SU-DHL-6 (cell line): Measurements from ENCODE around the gene SLC5A10.

ENCODE experiments used
- H2AFZ ChIP-seq: fragments of 200-600 bp; sonication (generic); 2 replicates; pipeline ENCODE4 v1.6.1; 2014; ENCODE audit warnings: low read depth, mild to moderate bottlenecking, moderate library complexity, mixed read lengths, antibody characterized with exemption, low read length; ENCODE audit not compliant: severe bottlenecking
- H3F3A ChIP-seq: fragments of 200-600 bp; shearing (Covaris generic); 2 replicates; pipeline ENCODE4 v1.6.0; 2016; ENCODE audit warnings: antibody characterized with exemption, mild to moderate bottlenecking; ENCODE audit not compliant: insufficient read depth
- H3K27ac ChIP-seq: fragments of 200-600 bp; sonication (generic); 2 replicates; pipeline ENCODE4 v1.5.1; 2016; ENCODE audit warnings: low read depth, mild to moderate bottlenecking, low read length, moderate library complexity, mixed read lengths
- H3K27me3 ChIP-seq: fragments of 200-600 bp; sonication (generic), shearing (Covaris generic); 2 replicates; pipeline ENCODE4 v1.6.0; 2014; ENCODE audit warnings: mild to moderate bottlenecking, low read length
- H3K36me3 ChIP-seq: fragments of 200-600 bp; sonication (generic); 2 replicates; pipeline ENCODE4 v1.6.1; 2014; ENCODE audit warnings: mild to moderate bottlenecking, low read length, mixed read lengths
- H3K4me2 ChIP-seq: fragments of 300-600, 200-600 bp; shearing (Covaris generic), sonication (generic); 2 replicates; pipeline ENCODE4 v1.6.0; 2014; ENCODE audit warnings: low read length, low read depth, mild to moderate bottlenecking; ENCODE audit not compliant: poor library complexity, severe bottlenecking
- H3K4me3 ChIP-seq: fragments of 200-600 bp; sonication (generic); 2 replicates; pipeline ENCODE4 v1.5.1; 2014; ENCODE audit warnings: antibody characterized with exemption, low read length, mild to moderate bottlenecking, mixed read lengths; ENCODE audit not compliant: insufficient read depth, poor library complexity, severe bottlenecking
- H3K79me2 ChIP-seq: fragments of 200-600 bp; sonication (generic); 2 replicates; pipeline ENCODE4 v1.6.1; 2014; ENCODE audit warnings: mild to moderate bottlenecking, low read length, moderate library complexity; ENCODE audit not compliant: insufficient read depth
- H3K9ac ChIP-seq: fragments of 200-600 bp; sonication (generic); 2 replicates; pipeline ENCODE4 v1.7.0; 2014; ENCODE audit warnings: mild to moderate bottlenecking, low read length
- H3K9me2 ChIP-seq: fragments of 200-600 bp; sonication (generic); replicated peaks from 2 replicates; pipeline ENCODE4 v1.6.1; 2014; ENCODE audit warnings: low read length; ENCODE audit not compliant: insufficient read depth
- H3K9me3 ChIP-seq: fragments of 200-600 bp; sonication (generic); 2 replicates; pipeline ENCODE4 v1.6.1; 2014; ENCODE audit warnings: low read length, mixed read lengths; ENCODE audit not compliant: insufficient read depth
- H4K20me1 ChIP-seq: fragments of 200-600 bp; sonication (generic); 2 replicates; pipeline ENCODE4 v1.6.1; 2014; ENCODE audit warnings: low read depth, mild to moderate bottlenecking, antibody characterized with exemption, low read length, moderate library complexity, mixed read lengths
- EZH2phosphoT487 ChIP-seq: fragments of 200-600 bp; sonication (generic), shearing (Covaris generic); conservative IDR thresholded peaks from 2 replicates; pipeline ENCODE4 v1.6.1; 2018; ENCODE audit warnings: mild to moderate bottlenecking, antibody characterized with exemption, low read length, moderate library complexity, mixed read lengths
- TF ChIP-seq, protein P1 (sequence below): fragments of 200-600 bp; sonication (generic); IDR thresholded peaks from one replicate; pipeline ENCODE4 v1.5.1; 2017; ENCODE audit warnings: antibody characterized with exemption, mild to moderate bottlenecking, low read length, moderate library complexity; ENCODE audit not compliant: insufficient read depth, poor library complexity, severe bottlenecking

SLC5A10 gene

DNA sequence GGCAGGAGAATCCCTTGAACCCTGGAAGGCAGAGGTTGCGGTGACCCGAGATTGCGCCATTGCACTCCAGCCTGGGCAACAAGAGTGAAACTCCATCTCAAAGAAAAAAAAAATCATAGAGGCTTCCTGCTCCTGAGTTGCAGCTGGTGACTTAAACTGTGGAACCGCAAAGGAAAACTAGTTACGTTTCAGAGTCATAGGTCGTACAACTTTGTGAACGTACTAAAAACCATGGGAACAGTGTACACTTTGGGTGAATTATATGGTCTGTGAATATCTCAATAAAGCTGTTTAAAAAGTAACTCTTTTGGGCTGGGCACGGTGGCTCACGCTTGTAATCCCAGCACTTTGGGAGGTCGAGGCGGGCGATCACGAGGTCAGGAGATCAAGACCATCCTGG, 23.6 kb downstream of the SLC5A10 start:
- Histone ChIP-seq H3K9ac (no peak overlapping the region), H3K4me2 (no peak overlapping the region), H3K36me3 (no peaks in the 10 kb centered on the region), H3K27ac (no peak overlapping the region), H3K27me3 (no peaks in the 10 kb centered on the region), H3K9me3 (no peaks in the 10 kb centered on the region), H3K9me2 (no peaks in the 10 kb centered on the region), H3K4me3 (no peak overlapping the region), H2AFZ (no peak overlapping the region), H3K79me2 (no peaks in the 10 kb centered on the region), H4K20me1 (no peaks in the 10 kb centered on the region), H3F3A (no peaks in the 10 kb centered on the region)
- TF ChIP-seq EZH2phosphoT487 = no peak
- TF ChIP-seq, protein P1, sequence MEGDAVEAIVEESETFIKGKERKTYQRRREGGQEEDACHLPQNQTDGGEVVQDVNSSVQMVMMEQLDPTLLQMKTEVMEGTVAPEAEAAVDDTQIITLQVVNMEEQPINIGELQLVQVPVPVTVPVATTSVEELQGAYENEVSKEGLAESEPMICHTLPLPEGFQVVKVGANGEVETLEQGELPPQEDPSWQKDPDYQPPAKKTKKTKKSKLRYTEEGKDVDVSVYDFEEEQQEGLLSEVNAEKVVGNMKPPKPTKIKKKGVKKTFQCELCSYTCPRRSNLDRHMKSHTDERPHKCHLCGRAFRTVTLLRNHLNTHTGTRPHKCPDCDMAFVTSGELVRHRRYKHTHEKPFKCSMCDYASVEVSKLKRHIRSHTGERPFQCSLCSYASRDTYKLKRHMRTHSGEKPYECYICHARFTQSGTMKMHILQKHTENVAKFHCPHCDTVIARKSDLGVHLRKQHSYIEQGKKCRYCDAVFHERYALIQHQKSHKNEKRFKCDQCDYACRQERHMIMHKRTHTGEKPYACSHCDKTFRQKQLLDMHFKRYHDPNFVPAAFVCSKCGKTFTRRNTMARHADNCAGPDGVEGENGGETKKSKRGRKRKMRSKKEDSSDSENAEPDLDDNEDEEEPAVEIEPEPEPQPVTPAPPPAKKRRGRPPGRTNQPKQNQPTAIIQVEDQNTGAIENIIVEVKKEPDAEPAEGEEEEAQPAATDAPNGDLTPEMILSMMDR = no peak

DNA sequence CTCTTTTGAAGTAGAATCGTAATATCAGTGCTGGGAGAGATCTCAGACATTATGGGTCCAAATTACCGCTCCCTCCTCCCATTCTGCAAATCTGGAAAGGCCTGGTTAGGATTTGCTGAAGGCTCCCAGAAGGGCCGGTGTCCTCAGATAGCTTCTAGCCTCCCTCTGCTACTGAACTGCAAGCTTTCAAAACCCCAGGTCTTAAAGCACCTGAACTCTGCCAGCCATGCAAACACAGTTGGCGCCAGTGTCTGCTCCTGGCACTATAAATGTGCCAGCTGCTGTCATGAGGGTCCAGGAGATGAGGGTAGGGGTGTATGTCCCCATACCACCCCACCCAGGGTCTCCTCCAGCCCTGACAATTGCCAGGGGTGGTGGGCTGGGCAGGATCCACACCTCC, 24.2 kb downstream of the SLC5A10 start:
- Histone ChIP-seq H3K36me3 (no peaks in the 10 kb centered on the region), H3F3A (no peaks in the 10 kb centered on the region), H3K9me3 (no peaks in the 10 kb centered on the region), H3K79me2 (no peaks in the 10 kb centered on the region), H3K9ac (no peak overlapping the region), H3K4me3 (no peak overlapping the region), H4K20me1 (no peaks in the 10 kb centered on the region), H3K27ac (no peak overlapping the region), H3K9me2 (no peaks in the 10 kb centered on the region), H2AFZ (no peak overlapping the region), H3K4me2 (no peak overlapping the region), H3K27me3 (no peaks in the 10 kb centered on the region)
- TF ChIP-seq, protein P1 = no peak
- no peak for TF ChIP-seq EZH2phosphoT487

DNA sequence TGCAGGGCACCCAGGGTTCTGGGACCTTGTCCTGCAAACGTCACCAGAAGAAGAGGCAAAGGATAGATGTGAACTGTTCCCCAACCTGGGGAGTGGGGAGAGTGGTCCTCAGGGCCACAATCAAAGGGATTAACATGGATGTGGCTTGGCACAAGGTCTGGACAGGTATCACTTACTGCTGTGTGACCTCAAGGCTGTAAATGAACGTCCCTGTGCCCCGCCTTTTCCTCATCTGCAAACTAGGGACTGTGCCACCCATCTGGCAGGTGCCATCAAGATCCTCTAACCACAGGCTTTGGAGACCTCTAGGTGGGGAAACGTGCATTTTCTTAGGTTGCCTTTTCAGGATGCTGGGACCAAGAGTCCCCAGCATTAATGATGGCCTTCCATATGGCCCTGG, 25.1 kb downstream of the SLC5A10 start:
- H3K9me3 ChIP-seq = no peaks in the 10 kb centered on the region
- H4K20me1 ChIP-seq = no peaks in the 10 kb centered on the region
- no peaks in the 10 kb centered on the region for H3K79me2 ChIP-seq
- no peak overlapping the region for H3K9ac ChIP-seq
- H3F3A ChIP-seq = no peaks in the 10 kb centered on the region
- H3K36me3 ChIP-seq = no peaks in the 10 kb centered on the region
- TF ChIP-seq EZH2phosphoT487 = no peak
- TF ChIP-seq, protein P1 = no peak
- H2AFZ ChIP-seq = no peak overlapping the region
- H3K4me3 ChIP-seq = no peak overlapping the region
- H3K4me2 ChIP-seq = no peak overlapping the region
- H3K9me2 ChIP-seq = no peaks in the 10 kb centered on the region
- no peak overlapping the region for H3K27ac ChIP-seq
- H3K27me3 ChIP-seq = no peaks in the 10 kb centered on the region
